MM.1S (cell line): ENCODE measurements around the gene MDFI.

Experiments used
- DNase-seq: peaks from one replicate; pipeline ENCODE4 v3.0.0-alpha.2; 2015
- H2AFZ ChIP-seq: fragments of 300-600 bp; sonication (generic); 2 replicates; pipeline ENCODE4 v1.6.0; 2016; ENCODE audit warnings: antibody characterized with exemption, low read length
- H3F3A ChIP-seq: fragments of 300-600 bp; sonication (generic); 2 replicates; pipeline ENCODE4 v1.6.1; 2016; ENCODE audit warnings: mild to moderate bottlenecking, antibody characterized with exemption, low read length, moderate library complexity, mixed read lengths; ENCODE audit not compliant: insufficient read depth
- H3K27ac ChIP-seq: fragments of 300-600 bp; sonication (generic); 2 replicates; pipeline ENCODE4 v1.5.1; 2016; ENCODE audit warnings: mild to moderate bottlenecking, low read length
- H3K27me3 ChIP-seq: fragments of 300-600 bp; sonication (generic); replicated peaks from 2 replicates; pipeline ENCODE4 v1.6.0; 2016; ENCODE audit warnings: low read length; ENCODE audit not compliant: insufficient read depth
- H3K36me3 ChIP-seq: fragments of 300-600 bp; sonication (generic); replicated peaks from 2 replicates; pipeline ENCODE4 v1.6.1; 2016; ENCODE audit warnings: mild to moderate bottlenecking, low read length, mixed read lengths; ENCODE audit not compliant: insufficient read depth
- H3K4me1 ChIP-seq: fragments of 300-600 bp; sonication (generic); 2 replicates; pipeline ENCODE4 v1.6.1; 2016; ENCODE audit warnings: low read length, mixed read lengths
- H3K4me2 ChIP-seq: fragments of 300-600 bp; sonication (generic); 2 replicates; pipeline ENCODE4 v1.6.0; 2016; ENCODE audit warnings: low read depth, low read length
- H3K4me3 ChIP-seq: fragments of 300-600 bp; sonication (generic); 2 replicates; pipeline ENCODE4 v1.5.1; 2016; ENCODE audit warnings: low read length, mixed read lengths
- H3K79me2 ChIP-seq: fragments of 300-600 bp; sonication (generic); 2 replicates; pipeline ENCODE4 v1.6.1; 2016; ENCODE audit warnings: mixed run types, low read length, mixed read lengths
- H3K9ac ChIP-seq: fragments of 300-600 bp; sonication (generic); 2 replicates; pipeline ENCODE4 v1.6.1; 2016; ENCODE audit warnings: low read length, mixed read lengths
- H3K9me2 ChIP-seq: fragments of 300-600 bp; sonication (generic); replicated peaks from 2 replicates; pipeline ENCODE4 v1.6.1; 2016; ENCODE audit warnings: mild to moderate bottlenecking, low read length, mixed read lengths; ENCODE audit not compliant: insufficient read depth
- H3K9me3 ChIP-seq: fragments of 300-600 bp; sonication (generic); replicated peaks from 2 replicates; pipeline ENCODE4 v1.6.1; 2016; ENCODE audit warnings: mild to moderate bottlenecking, low read length, mixed read lengths; ENCODE audit not compliant: insufficient read depth
- H4K20me1 ChIP-seq: fragments of 300-600 bp; sonication (generic); 2 replicates; pipeline ENCODE4 v1.6.1; 2016; ENCODE audit warnings: mild to moderate bottlenecking, low read length, moderate library complexity, mixed read lengths; ENCODE audit not compliant: insufficient read depth
- CTCF ChIP-seq: fragments of 300-600 bp; sonication (generic); IDR thresholded peaks from 2 replicates; pipeline ENCODE4 v1.5.1; 2016; ENCODE audit warnings: antibody characterized with exemption, low read length, mixed read lengths
- EZH2 ChIP-seq: fragments of 300-600 bp; sonication (generic); optimal IDR thresholded peaks from 2 replicates; pipeline ENCODE3; 2017; ENCODE audit warnings: low read depth, mild to moderate bottlenecking, antibody characterized with exemption, low read length, mixed read lengths
- EZH2phosphoT487 ChIP-seq: fragments of 300-600 bp; sonication (generic); IDR thresholded peaks from 2 replicates; pipeline ENCODE4 v1.6.1; 2018; ENCODE audit warnings: antibody characterized with exemption, low read length

The MDFI gene

GRCh38 chr6:41607036-41607435, 31.2 kb upstream of the MDFI start:
- no peak overlapping the region for H3K4me3 ChIP-seq
- H3F3A ChIP-seq = no peaks in the 10 kb centered on the region
- no peaks in the 10 kb centered on the region for H3K9me3 ChIP-seq
- H3K27me3 ChIP-seq = 0 out of 2 replicates have a peak, but pooled peaks cover 3% of the 10 kb centered on the region
- H3K27ac ChIP-seq = no peak overlapping the region
- H3K79me2 ChIP-seq = no peaks in the 10 kb centered on the region
- H4K20me1 ChIP-seq = no peaks in the 10 kb centered on the region
- no peak overlapping the region for H3K4me2 ChIP-seq
- TF ChIP-seq CTCF = no peak
- TF ChIP-seq EZH2phosphoT487 = no peak
- no peak for TF ChIP-seq EZH2
- no peak for DNase-seq
- H3K36me3 ChIP-seq = no peaks in the 10 kb centered on the region
- no peak overlapping the region for H3K9ac ChIP-seq
- H3K9me2 ChIP-seq = no peaks in the 10 kb centered on the region
- no peaks in the 10 kb centered on the region for H3K4me1 ChIP-seq
- no peak overlapping the region for H2AFZ ChIP-seq

GRCh38 chr6:41607736-41608135, 30.5 kb upstream of the MDFI start:
- Histone ChIP-seq H2AFZ (no peak overlapping the region), H3K9ac (no peak overlapping the region), H3K79me2 (no peaks in the 10 kb centered on the region), H3K36me3 (no peaks in the 10 kb centered on the region), H3K27me3 (0 out of 2 replicates have a peak, but pooled peaks cover 3% of the 10 kb centered on the region), H3K27ac (no peak overlapping the region), H4K20me1 (no peaks in the 10 kb centered on the region), H3K9me3 (no peaks in the 10 kb centered on the region), H3F3A (no peaks in the 10 kb centered on the region), H3K4me1 (no peaks in the 10 kb centered on the region), H3K4me3 (no peak overlapping the region), H3K4me2 (no peak overlapping the region), H3K9me2 (no peaks in the 10 kb centered on the region)
- no peak for DNase-seq
- no peak for TF ChIP-seq CTCF
- TF ChIP-seq EZH2 = no peak
- TF ChIP-seq EZH2phosphoT487 = no peak

- Histone ChIP-seq H3K4me1 (no peaks in the 10 kb centered on the region), H3K9ac (no peak overlapping the region), H4K20me1 (no peaks in the 10 kb centered on the region), H3K4me3 (no peak overlapping the region), H3K9me3 (no peaks in the 10 kb centered on the region), H3K27ac (no peak overlapping the region), H3F3A (no peaks in the 10 kb centered on the region), H3K79me2 (no peaks in the 10 kb centered on the region), H3K9me2 (no peaks in the 10 kb centered on the region), H3K36me3 (no peaks in the 10 kb centered on the region), H2AFZ (no peak overlapping the region), H3K27me3 (0 out of 2 replicates have a peak, but pooled peaks cover 3% of the 10 kb centered on the region), H3K4me2 (no peak overlapping the region)
- DNase-seq = no peak
- TF ChIP-seq EZH2phosphoT487 (no peak), CTCF (no peak), EZH2 (no peak)
These were observed 29.7 kb upstream of the MDFI start for GRCh38 chr6:41608443-41609151.
